ENCODE results near the gene DKKL1. TPM values are rescaled to one million over a fixed set of nuclear protein-coding genes. Genes with fewer than 3 reads are reported as not detected.

The DKKL1 gene
- total RNA-seq, 1 experiment from 2014 or later, result 0.95 TPM

DNA sequence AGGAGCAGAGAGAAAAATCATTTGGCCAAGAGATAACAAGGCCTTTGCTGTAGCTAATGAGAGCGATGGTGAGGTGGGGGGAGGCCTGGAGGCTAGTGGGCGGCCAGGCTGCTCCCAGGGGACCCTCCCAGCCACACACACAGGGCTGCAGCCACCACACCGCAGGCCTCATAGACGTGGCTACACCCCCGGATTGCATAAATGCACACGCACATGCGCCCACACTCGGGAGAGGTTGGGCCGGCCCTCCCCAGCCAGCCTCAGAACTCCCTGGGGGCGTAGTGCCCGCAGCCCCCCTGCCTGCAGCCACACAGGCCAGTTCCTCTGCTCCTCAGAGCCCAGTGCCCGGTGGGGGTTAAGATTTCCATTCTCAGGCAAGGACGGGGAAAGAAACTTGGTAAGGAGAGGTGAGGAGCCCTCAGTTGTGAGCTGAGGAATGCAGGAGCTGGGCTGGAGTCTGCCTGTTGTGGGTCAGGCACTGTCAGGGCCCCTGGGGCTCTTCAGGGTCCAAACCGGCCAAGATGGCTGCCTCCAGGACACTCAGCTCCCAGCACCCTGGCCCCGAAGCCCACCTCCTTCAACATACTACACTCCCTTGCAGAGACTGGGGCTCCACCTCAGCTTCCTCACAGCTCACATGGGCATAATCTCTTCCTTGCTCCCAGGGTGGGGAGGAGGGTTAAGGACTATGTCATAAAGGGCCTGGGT is 51.6 kb downstream of the DKKL1 start:
- intact Hi-C loops (cut with micrococcal nuclease; ENCODE audit: unreplicated experiment) (no loop called here), in situ Hi-C loops (cut with HindIII; ENCODE audit: low pct_unique_long_range_greater_than_20kb, low sequenced_read_pairs) (no loop called here)
- no peak for DNase-seq (ENCODE audit: low read depth, low spot score)
- no TSS peak for BruUV-seq (replicated peaks)
- H3K4me3 ChIP-seq (ENCODE audit: low read depth in 2 of 2, low read length in 2 of 2), result no peak overlapping the region
- no peak for ATAC-seq
- H3K27ac ChIP-seq (ENCODE audit: low read length), result no peak overlapping the region
- H3K36me3 ChIP-seq (ENCODE audit: control insufficient read depth, insufficient read depth, low read length), result no peaks in the 10 kb centered on the region
- TF ChIP-seq TCF7L2 (IDR thresholded peaks at IDR 0.05; ENCODE audit: low read depth, low read length) (no peak), POLR2AphosphoS5 (IDR thresholded peaks at IDR 0.05; ENCODE audit: low read depth, low read length) (no peak), SIN3A (IDR thresholded peaks at IDR 0.05; ENCODE audit: borderline replicate concordance, insufficient read depth, low read depth, low read length) (no peak), REST (IDR thresholded peaks at IDR 0.05; ENCODE audit: insufficient read depth in 1 of 2, low read depth in 2 of 2, low read length in 1 of 2) (no peak)
- TF ChIP-seq, protein P1, sequence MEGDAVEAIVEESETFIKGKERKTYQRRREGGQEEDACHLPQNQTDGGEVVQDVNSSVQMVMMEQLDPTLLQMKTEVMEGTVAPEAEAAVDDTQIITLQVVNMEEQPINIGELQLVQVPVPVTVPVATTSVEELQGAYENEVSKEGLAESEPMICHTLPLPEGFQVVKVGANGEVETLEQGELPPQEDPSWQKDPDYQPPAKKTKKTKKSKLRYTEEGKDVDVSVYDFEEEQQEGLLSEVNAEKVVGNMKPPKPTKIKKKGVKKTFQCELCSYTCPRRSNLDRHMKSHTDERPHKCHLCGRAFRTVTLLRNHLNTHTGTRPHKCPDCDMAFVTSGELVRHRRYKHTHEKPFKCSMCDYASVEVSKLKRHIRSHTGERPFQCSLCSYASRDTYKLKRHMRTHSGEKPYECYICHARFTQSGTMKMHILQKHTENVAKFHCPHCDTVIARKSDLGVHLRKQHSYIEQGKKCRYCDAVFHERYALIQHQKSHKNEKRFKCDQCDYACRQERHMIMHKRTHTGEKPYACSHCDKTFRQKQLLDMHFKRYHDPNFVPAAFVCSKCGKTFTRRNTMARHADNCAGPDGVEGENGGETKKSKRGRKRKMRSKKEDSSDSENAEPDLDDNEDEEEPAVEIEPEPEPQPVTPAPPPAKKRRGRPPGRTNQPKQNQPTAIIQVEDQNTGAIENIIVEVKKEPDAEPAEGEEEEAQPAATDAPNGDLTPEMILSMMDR (IDR thresholded peaks at IDR 0.05), result no peak
- no peaks in the 10 kb centered on the region for H3K9me3 ChIP-seq (ENCODE audit: control insufficient read depth, insufficient read depth, low read depth, low read length)
- H3K27me3 ChIP-seq (ENCODE audit: control insufficient read depth, insufficient read depth, low read length), result no peaks in the 10 kb centered on the region
- POLR2A ChIA-PET, result no interaction called here
- CTCF ChIA-PET, result no interaction called here
- no peaks in the 10 kb centered on the region for H3K4me1 ChIP-seq (ENCODE audit: control insufficient read depth, insufficient read depth, low read length)

GRCh38 chr19:49415810-49416200 is 52.1 kb downstream of the DKKL1 start:
- 0 out of 2 replicates have a peak, but pooled peaks cover 2% of the 10 kb centered on the region for H3K27me3 ChIP-seq (ENCODE audit: control insufficient read depth, insufficient read depth, low read length)
- H3K4me1 ChIP-seq (ENCODE audit: control insufficient read depth, insufficient read depth, low read length), result no peaks in the 10 kb centered on the region
- H3K27ac ChIP-seq (ENCODE audit: low read length), result no peak overlapping the region
- no peaks in the 10 kb centered on the region for H3K9me3 ChIP-seq (ENCODE audit: control insufficient read depth, insufficient read depth, low read depth, low read length)
- TF ChIP-seq REST (IDR thresholded peaks at IDR 0.05; ENCODE audit: insufficient read depth in 1 of 2, low read depth in 2 of 2, low read length in 1 of 2) (no peak), SIN3A (IDR thresholded peaks at IDR 0.05; ENCODE audit: borderline replicate concordance, insufficient read depth, low read depth, low read length) (no peak), POLR2AphosphoS5 (IDR thresholded peaks at IDR 0.05; ENCODE audit: low read depth, low read length) (no peak), TCF7L2 (IDR thresholded peaks at IDR 0.05; ENCODE audit: low read depth, low read length) (no peak)
- TF ChIP-seq, protein P1 (IDR thresholded peaks at IDR 0.05), result no peak
- intact Hi-C loops (cut with micrococcal nuclease; ENCODE audit: unreplicated experiment), result no loop called here
- H3K4me3 ChIP-seq (ENCODE audit: low read depth in 2 of 2, low read length in 2 of 2), result no peak overlapping the region
- ChIA-PET CTCF (no interaction called here), POLR2A (no interaction called here)
- no peaks in the 10 kb centered on the region for H3K36me3 ChIP-seq (ENCODE audit: control insufficient read depth, insufficient read depth, low read length)
- no TSS peak for BruUV-seq (replicated peaks)
- ATAC-seq (no peak), DNase-seq (ENCODE audit: low read depth, low spot score) (no peak)
- in situ Hi-C loops (cut with HindIII; ENCODE audit: low pct_unique_long_range_greater_than_20kb, low sequenced_read_pairs), result no loop called here

All from Panc1 (cell line).